ENCODE measurements around the gene P2RX3.

P2RX3 gene

DNA sequence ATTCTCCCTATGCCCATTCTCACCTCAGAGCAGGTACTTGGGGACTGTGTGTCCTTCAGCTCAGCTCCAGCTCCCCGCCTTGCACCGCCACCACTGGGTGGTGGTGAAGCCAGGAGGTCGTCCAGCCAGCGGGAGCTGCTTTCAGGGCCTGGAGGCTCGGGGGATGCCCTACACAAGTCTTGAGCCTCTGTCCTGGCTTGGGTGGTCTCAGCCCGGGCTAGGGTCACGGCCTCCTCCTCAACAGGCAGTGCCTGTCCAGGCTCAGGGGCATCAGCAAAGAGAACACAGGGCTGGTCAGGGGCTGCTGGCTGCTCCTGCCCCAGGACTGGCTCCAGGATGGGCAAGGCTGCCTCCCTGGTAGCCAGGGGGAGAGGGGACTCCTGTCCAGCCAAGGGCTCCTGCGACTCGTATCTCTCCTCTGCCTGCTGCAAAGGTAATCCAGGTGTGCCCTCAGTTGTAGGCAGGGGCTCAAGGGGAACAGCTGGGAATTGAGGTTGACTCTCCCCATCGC lies 25.6 kb upstream of the P2RX3 start:
- TF ChIP-seq, protein P1, sequence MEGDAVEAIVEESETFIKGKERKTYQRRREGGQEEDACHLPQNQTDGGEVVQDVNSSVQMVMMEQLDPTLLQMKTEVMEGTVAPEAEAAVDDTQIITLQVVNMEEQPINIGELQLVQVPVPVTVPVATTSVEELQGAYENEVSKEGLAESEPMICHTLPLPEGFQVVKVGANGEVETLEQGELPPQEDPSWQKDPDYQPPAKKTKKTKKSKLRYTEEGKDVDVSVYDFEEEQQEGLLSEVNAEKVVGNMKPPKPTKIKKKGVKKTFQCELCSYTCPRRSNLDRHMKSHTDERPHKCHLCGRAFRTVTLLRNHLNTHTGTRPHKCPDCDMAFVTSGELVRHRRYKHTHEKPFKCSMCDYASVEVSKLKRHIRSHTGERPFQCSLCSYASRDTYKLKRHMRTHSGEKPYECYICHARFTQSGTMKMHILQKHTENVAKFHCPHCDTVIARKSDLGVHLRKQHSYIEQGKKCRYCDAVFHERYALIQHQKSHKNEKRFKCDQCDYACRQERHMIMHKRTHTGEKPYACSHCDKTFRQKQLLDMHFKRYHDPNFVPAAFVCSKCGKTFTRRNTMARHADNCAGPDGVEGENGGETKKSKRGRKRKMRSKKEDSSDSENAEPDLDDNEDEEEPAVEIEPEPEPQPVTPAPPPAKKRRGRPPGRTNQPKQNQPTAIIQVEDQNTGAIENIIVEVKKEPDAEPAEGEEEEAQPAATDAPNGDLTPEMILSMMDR (IDR thresholded peaks at IDR 0.05; ENCODE audit: insufficient read depth, low read length, poor library complexity, severe bottlenecking), result no peak
- DNase-seq (ENCODE audit: extremely low read depth, insufficient read length), result no peak
- Histone ChIP-seq H3K4me3 (replicated peaks; ENCODE audit: low read depth, low read length) (no peak overlapping the region), H3K27me3 (replicated peaks; ENCODE audit: control insufficient read depth, insufficient read depth, low read length) (no peaks in the 10 kb centered on the region), H3K36me3 (ENCODE audit: control insufficient read depth, insufficient read depth, low read length) (no peaks in the 10 kb centered on the region; the same call in 1 of the 2 replicates)

DNA sequence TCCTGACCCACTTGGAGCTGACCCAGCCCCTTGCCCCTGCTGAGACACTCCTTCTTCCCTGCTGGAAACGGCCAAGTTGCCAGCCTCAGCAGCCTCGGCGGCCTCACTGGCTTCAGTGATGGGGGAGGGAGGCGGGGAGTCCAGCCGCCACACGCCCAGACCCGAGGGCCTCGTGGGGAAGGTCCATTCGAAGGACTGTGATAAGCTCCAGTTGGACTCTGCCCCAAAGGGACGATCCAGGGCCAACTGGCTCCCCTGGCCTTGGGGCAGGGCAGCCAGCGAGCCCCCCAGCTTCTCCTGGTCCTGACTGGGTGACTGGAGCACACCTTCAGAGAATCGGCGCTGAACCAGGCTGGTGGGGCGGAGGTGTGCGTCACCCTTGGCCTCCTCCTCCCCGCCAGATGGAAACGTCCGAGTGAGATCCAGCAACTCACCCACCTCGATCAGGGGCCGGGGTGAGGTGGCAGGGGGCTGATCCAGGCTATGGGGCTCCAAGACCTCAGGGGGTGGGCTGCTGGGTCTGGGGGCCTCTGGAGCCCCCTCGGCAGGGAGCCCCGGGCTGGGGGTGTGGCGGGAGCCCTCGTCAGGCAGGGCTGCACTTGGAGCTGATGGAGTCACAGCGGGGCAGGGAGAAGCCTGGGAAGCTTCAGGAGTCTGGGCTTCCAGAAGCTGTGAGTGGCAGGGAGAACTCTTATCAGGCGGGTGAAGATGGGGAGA lies 24.9 kb upstream of the P2RX3 start:
- no peak for DNase-seq (ENCODE audit: extremely low read depth, insufficient read length)
- TF ChIP-seq, protein P1 (IDR thresholded peaks at IDR 0.05; ENCODE audit: insufficient read depth, low read length, poor library complexity, severe bottlenecking), result no peak
- H3K36me3 ChIP-seq (ENCODE audit: control insufficient read depth, insufficient read depth, low read length), result no peaks in the 10 kb centered on the region; the same call in 1 of the 2 replicates
- H3K27me3 ChIP-seq (replicated peaks; ENCODE audit: control insufficient read depth, insufficient read depth, low read length), result no peaks in the 10 kb centered on the region
- H3K4me3 ChIP-seq (replicated peaks; ENCODE audit: low read depth, low read length), result no peak overlapping the region

- DNase-seq (ENCODE audit: extremely low read depth, insufficient read length), result no peak
- TF ChIP-seq, protein P1 (IDR thresholded peaks at IDR 0.05; ENCODE audit: insufficient read depth, low read length, poor library complexity, severe bottlenecking), result no peak
- H3K36me3 ChIP-seq (ENCODE audit: control insufficient read depth, insufficient read depth, low read length), result no peaks in the 10 kb centered on the region; the same call in 1 of the 2 replicates
These were observed 24.4 kb upstream of the P2RX3 start for GRCh38 chr11:57313788-57314135.

DNA sequence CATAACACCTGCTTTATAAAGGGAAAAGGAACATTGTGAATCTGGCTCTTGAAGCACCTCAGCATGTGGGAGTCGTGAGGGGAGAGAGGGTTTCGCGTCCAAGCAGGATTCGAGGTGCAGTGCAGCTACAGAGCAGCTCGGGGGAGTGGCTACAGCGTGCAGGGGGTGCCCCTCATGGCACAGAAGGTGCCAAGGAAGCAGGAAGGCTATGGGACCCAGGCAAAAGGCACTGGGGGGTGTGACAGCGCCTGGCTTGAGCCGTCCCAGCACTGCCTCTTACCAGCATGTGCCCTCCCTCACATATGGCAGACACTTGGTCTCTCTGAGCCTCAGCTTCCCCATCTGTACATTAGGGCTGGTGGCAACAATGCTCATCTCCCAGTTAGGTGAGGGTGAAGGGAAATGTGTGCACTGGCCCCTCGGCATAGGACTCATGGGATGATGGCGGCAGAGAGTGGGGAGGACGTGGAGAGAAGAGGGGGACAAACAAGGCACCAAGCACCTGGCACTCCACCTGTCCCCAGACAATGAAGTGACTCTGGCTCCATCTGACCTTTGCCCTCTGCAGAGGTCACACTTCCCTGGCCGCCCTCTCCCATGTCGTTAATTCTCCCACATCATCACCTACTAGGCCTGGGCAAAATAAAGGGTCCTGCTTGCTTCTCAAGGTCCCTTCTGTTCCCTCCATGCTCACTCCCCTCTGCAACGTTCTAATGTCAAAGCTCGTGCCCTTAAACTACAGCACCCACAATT lies 23.8 kb upstream of the P2RX3 start:
- DNase-seq (ENCODE audit: extremely low read depth, insufficient read length), result no peak
- TF ChIP-seq, protein P1 (IDR thresholded peaks at IDR 0.05; ENCODE audit: insufficient read depth, low read length, poor library complexity, severe bottlenecking), result no peak
- Histone ChIP-seq H3K27me3 (replicated peaks; ENCODE audit: control insufficient read depth, insufficient read depth, low read length) (no peaks in the 10 kb centered on the region), H3K4me3 (replicated peaks; ENCODE audit: low read depth, low read length) (no peak overlapping the region), H3K36me3 (ENCODE audit: control insufficient read depth, insufficient read depth, low read length) (no peaks in the 10 kb centered on the region; the same call in 1 of the 2 replicates)

More at GRCh38 chr11:57313788-57314135, 24.4 kb upstream of the P2RX3 start:
- Histone ChIP-seq H3K27me3 (replicated peaks; ENCODE audit: control insufficient read depth, insufficient read depth, low read length) (no peaks in the 10 kb centered on the region), H3K4me3 (replicated peaks; ENCODE audit: low read depth, low read length) (no peak overlapping the region)

GRCh38 chr11:57315491-57315890 lies 22.7 kb upstream of the P2RX3 start:
- Histone ChIP-seq H3K27me3 (replicated peaks; ENCODE audit: control insufficient read depth, insufficient read depth, low read length) (no peaks in the 10 kb centered on the region), H3K4me3 (replicated peaks; ENCODE audit: low read depth, low read length) (no peak overlapping the region), H3K36me3 (ENCODE audit: control insufficient read depth, insufficient read depth, low read length) (no peaks in the 10 kb centered on the region; the same call in none of the 2 replicates)
- DNase-seq (ENCODE audit: extremely low read depth, insufficient read length), result no peak
- TF ChIP-seq, protein P1 (IDR thresholded peaks at IDR 0.05; ENCODE audit: insufficient read depth, low read length, poor library complexity, severe bottlenecking), result no peak

All from GM06990 (cell line).